HepG2 (cell line): Measurements from ENCODE around the gene ZNF285. TPM values are rescaled to one million over a fixed set of nuclear protein-coding genes. Genes with fewer than 3 reads are reported as not detected.
A peak's percentile ranks its signal among the peaks of the same experiment; 100 is the strongest.

ENCODE experiments used
- CTCF ChIP-seq: sonication (generic); formaldehyde crosslinking; IDR thresholded peaks from 2 replicates; pipeline ENCODE4 v1.5.0; 2020; ENCODE audit warnings: mild to moderate bottlenecking, missing genetic modification reagents, moderate library complexity
- GLI4 ChIP-seq: sonication (generic); formaldehyde crosslinking; IDR thresholded peaks from 2 replicates; pipeline ENCODE4 v1.5.1; 2020; ENCODE audit warnings: missing genetic modification reagents, mild to moderate bottlenecking, moderate library complexity, borderline replicate concordance
- HDAC2 ChIP-seq: sonication (generic); formaldehyde crosslinking; IDR thresholded peaks from 2 replicates; pipeline ENCODE4 v1.4.0; 2020; ENCODE audit warnings: missing genetic modification reagents
- MLXIP ChIP-seq: sonication (generic); formaldehyde crosslinking; IDR thresholded peaks from 2 replicates; pipeline ENCODE4 v1.9.0; 2021; ENCODE audit warnings: missing genetic modification reagents, borderline replicate concordance
- RELA ChIP-seq: sonication (generic); formaldehyde crosslinking; IDR thresholded peaks from 2 replicates; pipeline ENCODE4 v1.4.0; 2020; ENCODE audit warnings: missing genetic modification reagents
- SP4 ChIP-seq: sonication (generic); formaldehyde crosslinking; IDR thresholded peaks from 2 replicates; pipeline ENCODE4 v1.8.1; 2023; ENCODE audit warnings: mild to moderate bottlenecking, missing genetic modification reagents
- ZNF180 ChIP-seq: sonication (generic); formaldehyde crosslinking; IDR thresholded peaks from 2 replicates; pipeline ENCODE4 v1.4.0; 2020; ENCODE audit warnings: low read depth, missing genetic modification reagents, borderline replicate concordance
- ZNF33A ChIP-seq: sonication (generic); formaldehyde crosslinking; IDR thresholded peaks from 2 replicates; pipeline ENCODE4 v1.5.1; 2020; ENCODE audit warnings: missing genetic modification reagents, mild to moderate bottlenecking, moderate library complexity, borderline replicate concordance
- ZNF761 ChIP-seq: sonication (generic); formaldehyde crosslinking; conservative IDR thresholded peaks from 2 replicates; pipeline ENCODE4 v1.4.0; 2020; ENCODE audit warnings: mild to moderate bottlenecking, missing genetic modification reagents
- ZNF780A ChIP-seq: sonication (generic); formaldehyde crosslinking; IDR thresholded peaks from 2 replicates; pipeline ENCODE4 v1.8.0; 2022; ENCODE audit warnings: mild to moderate bottlenecking, missing genetic modification reagents, moderate library complexity
- polyA plus RNA-seq, 8 experiments: library from polyadenylated mRNA; depleted of rRNA in 3 of 8; stranded (reverse) in 7 of 8; unstranded in 1 of 8; fragments of >200 nt; fragmentation: Illumina TruSeq in 4 of 8; extraction: Trizol in 4 of 8; gene quantifications; 2 replicates each; pipeline versions ENCODE4 v1.2.1 to v1.2.3, GENCODE V29; 2011 to 2016; ENCODE audit warnings: low read depth in 4 of 8, missing spikeins in 1 of 8, mixed read lengths in 1 of 8; ENCODE audit not compliant: insufficient read depth in 1 of 8
- total RNA-seq, 5 experiments: library from RNA; depleted of rRNA; stranded (reverse); fragments of >200 nt; fragmentation: Illumina TruSeq; extraction: Trizol; gene quantifications; 2 replicates each; pipeline ENCODE4 v1.2.3, GENCODE V29; 2016; ENCODE audit warnings: low read depth in 1 of 5
- TF ChIP-seq, protein P1 (sequence below), 2 experiments: sonication (generic) in 1 of 2; formaldehyde crosslinking in 1 of 2; IDR thresholded peaks; 2 replicates each; pipeline versions ENCODE4 v1.4.0 to v1.6.1; 2016 to 2020; ENCODE audit warnings: borderline replicate concordance in 1 of 2, low read depth in 1 of 2, mild to moderate bottlenecking in 1 of 2, missing genetic modification reagents in 1 of 2
- TF ChIP-seq, protein P2 (sequence below): sonication (generic); formaldehyde crosslinking; IDR thresholded peaks from 2 replicates; pipeline ENCODE4 v1.5.1; 2020; ENCODE audit warnings: missing genetic modification reagents, mild to moderate bottlenecking, borderline replicate concordance
- TF ChIP-seq, protein P3 (sequence below): sonication (generic); formaldehyde crosslinking; IDR thresholded peaks from 2 replicates; pipeline ENCODE4 v1.5.0; 2020; ENCODE audit warnings: mild to moderate bottlenecking, missing genetic modification reagents
- TF ChIP-seq, protein P4 (sequence below): sonication (generic); formaldehyde crosslinking; IDR thresholded peaks from 2 replicates; pipeline ENCODE4 v1.4.0; 2020; ENCODE audit warnings: mild to moderate bottlenecking, missing genetic modification reagents

Gene ZNF285
- total and polyA plus RNA-seq, 2 of the 13 experiments (the other 11 are each of a cell fraction or from before 2014, with no cell fraction given): 0.82 to 1.7 TPM

- TF ChIP-seq, protein P1, sequence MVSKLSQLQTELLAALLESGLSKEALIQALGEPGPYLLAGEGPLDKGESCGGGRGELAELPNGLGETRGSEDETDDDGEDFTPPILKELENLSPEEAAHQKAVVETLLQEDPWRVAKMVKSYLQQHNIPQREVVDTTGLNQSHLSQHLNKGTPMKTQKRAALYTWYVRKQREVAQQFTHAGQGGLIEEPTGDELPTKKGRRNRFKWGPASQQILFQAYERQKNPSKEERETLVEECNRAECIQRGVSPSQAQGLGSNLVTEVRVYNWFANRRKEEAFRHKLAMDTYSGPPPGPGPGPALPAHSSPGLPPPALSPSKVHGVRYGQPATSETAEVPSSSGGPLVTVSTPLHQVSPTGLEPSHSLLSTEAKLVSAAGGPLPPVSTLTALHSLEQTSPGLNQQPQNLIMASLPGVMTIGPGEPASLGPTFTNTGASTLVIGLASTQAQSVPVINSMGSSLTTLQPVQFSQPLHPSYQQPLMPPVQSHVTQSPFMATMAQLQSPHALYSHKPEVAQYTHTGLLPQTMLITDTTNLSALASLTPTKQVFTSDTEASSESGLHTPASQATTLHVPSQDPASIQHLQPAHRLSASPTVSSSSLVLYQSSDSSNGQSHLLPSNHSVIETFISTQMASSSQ (IDR thresholded peaks at IDR 0.05; ENCODE audit: low read depth): no peak
- TF ChIP-seq, protein P1 (CRISPR knock-in tag; IDR thresholded peaks at IDR 0.05; ENCODE audit: borderline replicate concordance): no peak
- TF ChIP-seq GLI4 (CRISPR knock-in tag): no peak
- TF ChIP-seq SP4 (CRISPR knock-in tag): 0 out of 2 replicates have a peak, but pooled peaks have one; percentile 46
- TF ChIP-seq, protein P2, sequence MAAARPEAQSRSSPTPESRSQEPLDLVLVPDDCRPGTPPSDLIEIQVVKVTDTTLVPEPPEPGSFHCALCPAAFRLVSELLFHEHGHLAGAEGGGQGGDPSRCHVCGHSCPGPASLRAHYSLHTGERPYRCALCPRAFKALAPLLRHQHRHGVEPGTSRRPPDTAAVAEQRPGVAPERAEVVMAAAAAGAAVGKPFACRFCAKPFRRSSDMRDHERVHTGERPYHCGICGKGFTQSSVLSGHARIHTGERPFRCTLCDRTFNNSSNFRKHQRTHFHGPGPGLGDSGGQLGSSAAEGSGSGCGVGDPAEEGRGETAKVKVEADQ (CRISPR knock-in tag): no peak
- TF ChIP-seq, protein P3, sequence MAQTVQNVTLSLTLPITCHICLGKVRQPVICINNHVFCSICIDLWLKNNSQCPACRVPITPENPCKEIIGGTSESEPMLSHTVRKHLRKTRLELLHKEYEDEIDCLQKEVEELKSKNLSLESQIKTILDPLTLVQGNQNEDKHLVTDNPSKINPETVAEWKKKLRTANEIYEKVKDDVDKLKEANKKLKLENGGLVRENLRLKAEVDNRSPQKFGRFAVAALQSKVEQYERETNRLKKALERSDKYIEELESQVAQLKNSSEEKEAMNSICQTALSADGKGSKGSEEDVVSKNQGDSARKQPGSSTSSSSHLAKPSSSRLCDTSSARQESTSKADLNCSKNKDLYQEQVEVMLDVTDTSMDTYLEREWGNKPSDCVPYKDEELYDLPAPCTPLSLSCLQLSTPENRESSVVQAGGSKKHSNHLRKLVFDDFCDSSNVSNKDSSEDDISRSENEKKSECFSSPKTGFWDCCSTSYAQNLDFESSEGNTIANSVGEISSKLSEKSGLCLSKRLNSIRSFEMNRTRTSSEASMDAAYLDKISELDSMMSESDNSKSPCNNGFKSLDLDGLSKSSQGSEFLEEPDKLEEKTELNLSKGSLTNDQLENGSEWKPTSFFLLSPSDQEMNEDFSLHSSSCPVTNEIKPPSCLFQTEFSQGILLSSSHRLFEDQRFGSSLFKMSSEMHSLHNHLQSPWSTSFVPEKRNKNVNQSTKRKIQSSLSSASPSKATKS (CRISPR knock-in tag): 0 out of 2 replicates have a peak, but pooled peaks have one; percentile 61
- TF ChIP-seq RELA (CRISPR knock-in tag): no peak
- no peak for TF ChIP-seq ZNF33A
- TF ChIP-seq ZNF761: 0 out of 2 replicates have a peak, but pooled peaks have one; percentile 23
- TF ChIP-seq ZNF180 (CRISPR knock-in tag): peak; percentile 64; the same call in 1 of the 2 replicates
- TF ChIP-seq ZNF780A (CRISPR knock-in tag): no peak
- TF ChIP-seq, protein P4, sequence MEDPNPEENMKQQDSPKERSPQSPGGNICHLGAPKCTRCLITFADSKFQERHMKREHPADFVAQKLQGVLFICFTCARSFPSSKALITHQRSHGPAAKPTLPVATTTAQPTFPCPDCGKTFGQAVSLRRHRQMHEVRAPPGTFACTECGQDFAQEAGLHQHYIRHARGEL: no peak
- no peak for TF ChIP-seq MLXIP (CRISPR knock-in tag)
- no peak for TF ChIP-seq CTCF
- TF ChIP-seq HDAC2 (CRISPR knock-in tag): peak; percentile 23; the same call in 1 of the 2 replicates
These were observed 44.9 kb downstream of the ZNF285 start, which contains the start of gene ZNF112 (continued) for GRCh38 chr19:44356383-44357111.
